H9 (cell line): Measurements from ENCODE around the gene DGKB. TPM values are rescaled to one million over a fixed set of nuclear protein-coding genes. Genes with fewer than 3 reads are reported as not detected.

Experiments used
- DNase-seq: peaks from one replicate; pipeline ENCODE4 v3.0.0-alpha.2; 2017
- H2AFZ ChIP-seq: one replicate; pipeline ENCODE4 v1.6.1; 2013; ENCODE audit warnings: mild to moderate bottlenecking, low read length, control low read depth, moderate library complexity
- H2AK5ac ChIP-seq: 2 replicates; pipeline ENCODE4 v1.6.1; 2013; ENCODE audit warnings: low read length, control low read depth, mixed read lengths; ENCODE audit not compliant: insufficient read length
- H2BK120ac ChIP-seq: one replicate; pipeline ENCODE4 v1.6.1; 2013; ENCODE audit warnings: low read depth, mild to moderate bottlenecking, low read length, control low read depth, inconsistent platforms; ENCODE audit not compliant: poor library complexity, severe bottlenecking
- H2BK12ac ChIP-seq: 2 replicates; pipeline ENCODE4 v1.6.1; 2013; ENCODE audit warnings: low read length, control low read depth, mixed read lengths, low read depth; ENCODE audit not compliant: insufficient read length
- H2BK15ac ChIP-seq: 2 replicates; pipeline ENCODE4 v1.6.1; 2013; ENCODE audit warnings: low read depth, low read length, control low read depth
- H2BK20ac ChIP-seq: one replicate; pipeline ENCODE4 v1.6.1; 2013; ENCODE audit warnings: low read depth, mild to moderate bottlenecking, low read length, control low read depth, inconsistent platforms; ENCODE audit not compliant: poor library complexity, severe bottlenecking
- H2BK5ac ChIP-seq: 2 replicates; pipeline ENCODE4 v1.6.1; 2013; ENCODE audit warnings: low read length, control low read depth, mixed read lengths; ENCODE audit not compliant: insufficient read length
- H3K14ac ChIP-seq: 2 replicates; pipeline ENCODE4 v1.6.1; 2013; ENCODE audit warnings: low read length, control low read depth; ENCODE audit not compliant: insufficient read depth
- H3K18ac ChIP-seq: 2 replicates; pipeline ENCODE4 v1.6.1; 2013; ENCODE audit warnings: low read depth, mild to moderate bottlenecking, mixed read lengths, low read length, control low read depth; ENCODE audit not compliant: insufficient read length
- H3K23ac ChIP-seq: 2 replicates; pipeline ENCODE4 v1.6.1; 2013; ENCODE audit warnings: low read length, control low read depth, mixed read lengths, low read depth; ENCODE audit not compliant: insufficient read length
- H3K23me2 ChIP-seq: 2 replicates; pipeline ENCODE4 v1.6.1; 2013; ENCODE audit warnings: low read depth, mild to moderate bottlenecking, mixed read lengths, low read length, control low read depth; ENCODE audit not compliant: insufficient read length, poor library complexity, severe bottlenecking
- H3K27ac ChIP-seq: 2 replicates; pipeline ENCODE4 v1.5.1; 2013; ENCODE audit warnings: low read length, control low read depth, mixed read lengths, low read depth; ENCODE audit not compliant: insufficient read length
- H3K27me3 ChIP-seq: 2 replicates; pipeline ENCODE4 v1.6.1; 2013; ENCODE audit warnings: low read length, control low read depth, inconsistent platforms; ENCODE audit not compliant: insufficient read depth
- H3K4ac ChIP-seq: 2 replicates; pipeline ENCODE4 v1.6.1; 2013; ENCODE audit warnings: low read depth, mild to moderate bottlenecking, control low read depth, inconsistent platforms, low read length, moderate library complexity
- H3K4me1 ChIP-seq: 2 replicates; pipeline ENCODE4 v1.6.1; 2013; ENCODE audit warnings: low read length, control low read depth, inconsistent platforms; ENCODE audit not compliant: insufficient read depth
- H3K4me2 ChIP-seq: 2 replicates; pipeline ENCODE4 v1.6.1; 2013; ENCODE audit warnings: low read length, control low read depth, mixed read lengths; ENCODE audit not compliant: insufficient read length, insufficient read depth
- H3K56ac ChIP-seq: 2 replicates; pipeline ENCODE4 v1.6.1; 2013; ENCODE audit warnings: low read depth, mild to moderate bottlenecking, mixed read lengths, low read length, control low read depth; ENCODE audit not compliant: insufficient read length
- H3K79me1 ChIP-seq: 2 replicates; pipeline ENCODE4 v1.6.1; 2013; ENCODE audit warnings: low read depth, mild to moderate bottlenecking, moderate library complexity, low read length, control low read depth, inconsistent platforms; ENCODE audit not compliant: insufficient read depth, poor library complexity, severe bottlenecking
- H3K79me2 ChIP-seq: 2 replicates; pipeline ENCODE4 v1.6.1; 2013; ENCODE audit warnings: low read length, control low read depth, inconsistent platforms; ENCODE audit not compliant: insufficient read depth
- H3K9ac ChIP-seq: 2 replicates; pipeline ENCODE4 v1.6.1; 2013; ENCODE audit warnings: low read length, control low read depth, mixed read lengths; ENCODE audit not compliant: insufficient read length; ENCODE audit errors: extremely low read depth
- H3K9me3 ChIP-seq: one replicate; pipeline ENCODE4 v1.6.1; 2013; ENCODE audit warnings: low read depth, low read length, inconsistent platforms; ENCODE audit not compliant: control insufficient read depth
- H3T11ph ChIP-seq: one replicate; pipeline ENCODE4 v1.6.1; 2013; ENCODE audit warnings: mild to moderate bottlenecking, low read length, control low read depth, inconsistent platforms
- H4K20me1 ChIP-seq: one replicate; pipeline ENCODE4 v1.6.1; 2013; ENCODE audit not compliant: control insufficient read depth, insufficient read length, insufficient read depth
- H4K5ac ChIP-seq: 2 replicates; pipeline ENCODE4 v1.6.1; 2013; ENCODE audit warnings: low read depth, mild to moderate bottlenecking, mixed read lengths, low read length, control low read depth; ENCODE audit not compliant: insufficient read length
- H4K8ac ChIP-seq: replicated peaks from 2 replicates; pipeline ENCODE4 v1.6.1; 2013; ENCODE audit warnings: low read length, control low read depth, mixed read lengths, low read depth; ENCODE audit not compliant: insufficient read length
- H4K91ac ChIP-seq: 2 replicates; pipeline ENCODE4 v1.6.1; 2013; ENCODE audit warnings: low read depth, mild to moderate bottlenecking, moderate library complexity, mixed read lengths, low read length, control low read depth; ENCODE audit not compliant: insufficient read length
- H3K27ac Mint-ChIP-seq, 3 experiments: 2 replicates in 2 of 3; 3 replicates in 1 of 3; pipeline ENCODE4 v1.8.0; 2020 to 2021; ENCODE audit warnings: mixed read lengths in 3 of 3, mild to moderate bottlenecking in 1 of 3, moderate library complexity in 1 of 3
- H3K27me3 Mint-ChIP-seq: 2 replicates; pipeline ENCODE4 v1.8.0; 2021; ENCODE audit warnings: low read depth, mild to moderate bottlenecking, moderate library complexity, mixed read lengths
- H3K36me3 Mint-ChIP-seq, 3 experiments: 2 replicates in 2 of 3; 3 replicates in 1 of 3; pipeline ENCODE4 v1.8.0; 2020 to 2021; ENCODE audit warnings: low read depth in 3 of 3, mixed read lengths in 3 of 3; ENCODE audit not compliant: insufficient read depth in 1 of 3
- H3K4me1 Mint-ChIP-seq, 2 experiments: 2 replicates each; pipeline ENCODE4 v1.8.0; 2020; ENCODE audit warnings: mixed read lengths in 2 of 2
- H3K4me3 Mint-ChIP-seq, 2 experiments: 2 replicates in 1 of 2; 3 replicates in 1 of 2; pipeline ENCODE4 v1.8.0; 2020 to 2021; ENCODE audit warnings: mild to moderate bottlenecking in 2 of 2, mixed read lengths in 2 of 2, moderate library complexity in 1 of 2
- H3K9me3 Mint-ChIP-seq, 2 experiments: 2 replicates in 1 of 2; 3 replicates in 1 of 2; pipeline ENCODE4 v1.8.0; 2020; ENCODE audit warnings: mild to moderate bottlenecking in 2 of 2, mixed read lengths in 2 of 2, moderate library complexity in 1 of 2
- WGBS: extraction: QIAGEN DNeasy Blood & Tissue Kit; methylation state at CpG from one replicate; pipeline ENCODE4 v1.1.7; 2013; ENCODE audit warnings: missing lambda C conversion rate, low lambda C conversion rate, mixed read lengths; ENCODE audit not compliant: insufficient read length; ENCODE audit errors: extremely low coverage; 5-methylcytosine and 5-hydroxymethylcytosine counted together
- total RNA-seq: library from RNA; stranded (reverse); gene quantifications from 2 replicates; pipeline ENCODE4 v1.2.1, GENCODE V29; 2021
- TF ChIP-seq, protein P1 (sequence below): fragments of 200-600 bp; sonication (generic); conservative IDR thresholded peaks from 3 replicates; pipeline ENCODE4 v1.8.0; 2021; ENCODE audit warnings: antibody characterized with exemption, mild to moderate bottlenecking

DGKB gene
- total RNA-seq, 1 experiment from 2014 or later, result 0.26 TPM

DNA sequence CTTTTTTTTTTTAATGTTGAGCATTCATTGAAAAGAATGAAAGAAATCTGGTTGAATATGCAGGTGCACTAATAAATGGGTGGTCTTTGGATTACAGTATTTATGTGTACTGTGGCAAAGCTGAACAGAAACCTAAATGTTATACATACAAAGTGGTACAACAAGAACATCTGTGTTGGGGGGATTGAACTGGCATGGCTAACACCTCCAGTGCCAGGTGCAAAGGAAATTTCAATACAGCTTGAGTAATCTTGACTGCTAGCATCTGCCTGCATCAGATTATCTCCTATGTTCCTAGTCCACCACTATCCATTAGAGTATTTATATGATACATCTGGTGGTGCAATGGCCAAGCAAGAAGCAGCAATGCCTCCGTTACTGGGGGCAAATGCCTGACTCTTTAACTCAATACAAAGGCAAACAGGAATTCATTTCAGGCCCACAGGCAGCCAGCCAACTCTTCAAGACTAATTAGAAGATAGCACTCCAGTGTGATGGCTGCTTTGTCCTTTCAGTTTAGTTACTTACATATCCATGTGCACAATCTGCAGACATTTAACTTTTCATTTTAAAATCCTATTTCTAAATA is 692.6 kb downstream of the DGKB start:
- Histone ChIP-seq H4K91ac (no peak overlapping the region), H4K5ac (no peak overlapping the region), H4K8ac (no peak overlapping the region), H2AFZ (no peak overlapping the region), H3K4ac (no peak overlapping the region), H3K9me3 (no peaks in the 10 kb centered on the region), H3K79me2 (no peaks in the 10 kb centered on the region), H3K27me3 (no peaks in the 10 kb centered on the region), H2BK120ac (no peak overlapping the region), H3K14ac (no peak overlapping the region), H2AK5ac (no peak overlapping the region), H3K23me2 (no peaks in the 10 kb centered on the region), H3K56ac (no peak overlapping the region), H3K79me1 (no peaks in the 10 kb centered on the region), H3K4me2 (no peak overlapping the region), H3K27ac (no peak overlapping the region), H4K20me1 (no peaks in the 10 kb centered on the region), H3K4me1 (no peaks in the 10 kb centered on the region), H2BK12ac (no peak overlapping the region), H3K23ac (no peak overlapping the region), H2BK5ac (no peak overlapping the region), H3K9ac (no peak overlapping the region), H2BK20ac (no peak overlapping the region), H2BK15ac (no peak overlapping the region), H3K18ac (no peak overlapping the region), H3T11ph (no peak overlapping the region)
- H3K9me3 Mint-ChIP-seq, result no peaks in the 10 kb centered on the region
- no peaks in the 10 kb centered on the region for H3K36me3 Mint-ChIP-seq
- no peak overlapping the region for H3K4me3 Mint-ChIP-seq
- H3K27ac Mint-ChIP-seq, result no peak overlapping the region
- TF ChIP-seq, protein P1, sequence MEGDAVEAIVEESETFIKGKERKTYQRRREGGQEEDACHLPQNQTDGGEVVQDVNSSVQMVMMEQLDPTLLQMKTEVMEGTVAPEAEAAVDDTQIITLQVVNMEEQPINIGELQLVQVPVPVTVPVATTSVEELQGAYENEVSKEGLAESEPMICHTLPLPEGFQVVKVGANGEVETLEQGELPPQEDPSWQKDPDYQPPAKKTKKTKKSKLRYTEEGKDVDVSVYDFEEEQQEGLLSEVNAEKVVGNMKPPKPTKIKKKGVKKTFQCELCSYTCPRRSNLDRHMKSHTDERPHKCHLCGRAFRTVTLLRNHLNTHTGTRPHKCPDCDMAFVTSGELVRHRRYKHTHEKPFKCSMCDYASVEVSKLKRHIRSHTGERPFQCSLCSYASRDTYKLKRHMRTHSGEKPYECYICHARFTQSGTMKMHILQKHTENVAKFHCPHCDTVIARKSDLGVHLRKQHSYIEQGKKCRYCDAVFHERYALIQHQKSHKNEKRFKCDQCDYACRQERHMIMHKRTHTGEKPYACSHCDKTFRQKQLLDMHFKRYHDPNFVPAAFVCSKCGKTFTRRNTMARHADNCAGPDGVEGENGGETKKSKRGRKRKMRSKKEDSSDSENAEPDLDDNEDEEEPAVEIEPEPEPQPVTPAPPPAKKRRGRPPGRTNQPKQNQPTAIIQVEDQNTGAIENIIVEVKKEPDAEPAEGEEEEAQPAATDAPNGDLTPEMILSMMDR, result no peak
- WGBS, result no CpG with 5 or more reads among the region's 1 CpG
- no peaks in the 10 kb centered on the region for H3K27me3 Mint-ChIP-seq
- DNase-seq, result no peak
- no peaks in the 10 kb centered on the region for H3K4me1 Mint-ChIP-seq
